Osteoblast (primary cell): Measurements from ENCODE around the gene TCL1B. TPM values are rescaled to one million over a fixed set of nuclear protein-coding genes. Genes with fewer than 3 reads are reported as not detected.

ENCODE experiments used
- DNase-seq: peaks from one replicate; pipeline ENCODE4 v3.0.0; 2011; ENCODE audit warnings: low spot score, mixed read lengths; ENCODE audit not compliant: insufficient read length; ENCODE audit errors: missing footprints
- H2AFZ ChIP-seq: 2 replicates; pipeline ENCODE4 v1.6.0; 2011; ENCODE audit warnings: mild to moderate bottlenecking, low read length
- H3K27ac ChIP-seq: 2 replicates; pipeline ENCODE4 v1.5.1; 2011; ENCODE audit warnings: mild to moderate bottlenecking, low read depth, low read length, moderate library complexity
- H3K27me3 ChIP-seq: 2 replicates; pipeline ENCODE4 v1.6.0; 2012; ENCODE audit warnings: mild to moderate bottlenecking, control low read depth, inconsistent platforms, low read length, moderate library complexity; ENCODE audit not compliant: insufficient read depth
- H3K36me3 ChIP-seq: 2 replicates; pipeline ENCODE4 v1.5.1; 2011; ENCODE audit warnings: mild to moderate bottlenecking, low read length, control low read depth, moderate library complexity; ENCODE audit not compliant: insufficient read depth
- H3K4me1 ChIP-seq: 2 replicates; pipeline ENCODE4 v1.5.1; 2011; ENCODE audit warnings: mild to moderate bottlenecking, low read length, control low read depth, moderate library complexity; ENCODE audit not compliant: insufficient read depth
- H3K4me2 ChIP-seq: 2 replicates; pipeline ENCODE4 v1.6.0; 2011; ENCODE audit warnings: mild to moderate bottlenecking, low read length; ENCODE audit not compliant: insufficient read depth
- H3K4me3 ChIP-seq: fragments of 200-600 bp; sonication (generic); 3 replicates; pipeline ENCODE4 v1.5.1; 2012; ENCODE audit warnings: mild to moderate bottlenecking, low read length, inconsistent platforms; ENCODE audit not compliant: insufficient read depth
- H3K79me2 ChIP-seq: 2 replicates; pipeline ENCODE4 v1.6.0; 2012; ENCODE audit warnings: mild to moderate bottlenecking, low read length, control low read depth, inconsistent platforms; ENCODE audit not compliant: insufficient read depth
- H3K9me3 ChIP-seq: 2 replicates; pipeline ENCODE4 v1.5.1; 2011; ENCODE audit warnings: low read depth, low read length, control low read depth
- H4K20me1 ChIP-seq: 2 replicates; pipeline ENCODE4 v1.6.0; 2012; ENCODE audit warnings: mild to moderate bottlenecking, low read length, control low read depth; ENCODE audit not compliant: insufficient read depth
- CTCF ChIP-seq: IDR thresholded peaks from 2 replicates; pipeline ENCODE4 v1.5.1; 2011; ENCODE audit warnings: mild to moderate bottlenecking, low read depth, low read length, moderate library complexity; ENCODE audit errors: extremely low read depth
- total RNA-seq: library from RNA; depleted of rRNA; stranded (reverse); fragments of >200 nt; gene quantifications from 2 replicates; pipeline ENCODE4 v1.2.3, GENCODE V29; 2012

TCL1B gene
- total RNA-seq, 1 donor, result not detected

- no peaks in the 10 kb centered on the region for H3K9me3 ChIP-seq
Measured at GRCh38 chr14:95690815-95691214, 4.6 kb downstream of the TCL1B start.

GRCh38 chr14:95691591-95691990 is 5.4 kb downstream of the TCL1B start:
- Histone ChIP-seq H3K4me1 (no peaks in the 10 kb centered on the region), H3K27me3 (no peaks in the 10 kb centered on the region), H3K36me3 (no peaks in the 10 kb centered on the region), H4K20me1 (no peaks in the 10 kb centered on the region), H3K9me3 (no peaks in the 10 kb centered on the region), H3K4me2 (no peak overlapping the region), H3K4me3 (no peak overlapping the region), H2AFZ (no peak overlapping the region), H3K79me2 (no peaks in the 10 kb centered on the region), H3K27ac (no peak overlapping the region)
- no peak for DNase-seq
- TF ChIP-seq CTCF, result no peak

More at GRCh38 chr14:95690815-95691214, 4.6 kb downstream of the TCL1B start:
- no peaks in the 10 kb centered on the region for H4K20me1 ChIP-seq
- no peak overlapping the region for H3K27ac ChIP-seq
- H3K36me3 ChIP-seq, result no peaks in the 10 kb centered on the region
- H3K27me3 ChIP-seq, result no peaks in the 10 kb centered on the region
- no peaks in the 10 kb centered on the region for H3K4me1 ChIP-seq
- H3K79me2 ChIP-seq, result no peaks in the 10 kb centered on the region
- no peak overlapping the region for H2AFZ ChIP-seq
- TF ChIP-seq CTCF, result no peak
- H3K4me3 ChIP-seq, result no peak overlapping the region
- no peak overlapping the region for H3K4me2 ChIP-seq
- no peak for DNase-seq

GRCh38 chr14:95692109-95692508 is 5.9 kb downstream of the TCL1B start:
- Histone ChIP-seq H3K27me3 (no peaks in the 10 kb centered on the region), H3K36me3 (no peaks in the 10 kb centered on the region), H4K20me1 (no peaks in the 10 kb centered on the region), H3K4me1 (no peaks in the 10 kb centered on the region), H3K27ac (no peak overlapping the region), H3K9me3 (no peaks in the 10 kb centered on the region), H3K79me2 (no peaks in the 10 kb centered on the region), H3K4me2 (no peak overlapping the region), H2AFZ (no peak overlapping the region), H3K4me3 (no peak overlapping the region)
- DNase-seq, result no peak
- TF ChIP-seq CTCF, result no peak

- H3K27ac ChIP-seq, result no peak overlapping the region
- H3K9me3 ChIP-seq, result no peaks in the 10 kb centered on the region
- DNase-seq, result no peak
- H3K27me3 ChIP-seq, result no peaks in the 10 kb centered on the region
- no peaks in the 10 kb centered on the region for H3K36me3 ChIP-seq
- H4K20me1 ChIP-seq, result no peaks in the 10 kb centered on the region
- no peak overlapping the region for H2AFZ ChIP-seq
- no peak overlapping the region for H3K4me2 ChIP-seq
- TF ChIP-seq CTCF, result no peak
- H3K4me3 ChIP-seq, result no peak overlapping the region
- H3K4me1 ChIP-seq, result no peaks in the 10 kb centered on the region
- H3K79me2 ChIP-seq, result no peaks in the 10 kb centered on the region
Measured at GRCh38 chr14:95695051-95695450, 8.8 kb downstream of the TCL1B start.
